OCI-LY7 (cell line): Measurements from ENCODE around the gene EI24. TPM values are rescaled to one million over a fixed set of nuclear protein-coding genes. Genes with fewer than 3 reads are reported as not detected.
A peak's percentile ranks its signal among the peaks of the same experiment; 100 is the strongest.

Source experiments
- BruUV-seq: library from RNA; stranded (reverse); fragments of 400-500 nt; replicated peaks from 2 replicates; lab custom pipeline; 2021; lab: Mats Ljungman, UMichigan
- CTCF ChIA-PET: fragments of 300-600 bp; sonication (Branson Sonifier 250); formaldehyde crosslinking; loops from one replicate; lab custom pipeline; 2022; ENCODE audit warnings: antibody characterized with exemption; ENCODE audit not compliant: unreplicated experiment; lab: Charles Lee
- POLR2A ChIA-PET: fragments of 300-600 bp; sonication (Branson Sonifier 250); formaldehyde crosslinking; loops from one replicate; lab custom pipeline; 2022; ENCODE audit warnings: antibody characterized with exemption; lab: Charles Lee
- DNase-seq: peaks from one replicate; pipeline ENCODE4 v3.0.0-alpha.2; 2015; ENCODE audit warnings: low spot score
- H2AFZ ChIP-seq: fragments of 200-600 bp; sonication (generic), shearing (Covaris generic); 2 replicates; pipeline ENCODE4 v1.6.1; 2014; ENCODE audit warnings: mild to moderate bottlenecking, antibody characterized with exemption, low read length, moderate library complexity
- H3K27ac ChIP-seq: fragments of 200-600 bp; sonication (generic); 2 replicates; pipeline ENCODE4 v1.5.1; 2014; ENCODE audit warnings: mixed run types, low read depth, mild to moderate bottlenecking, moderate library complexity, low read length, inconsistent platforms; ENCODE audit not compliant: poor library complexity, severe bottlenecking
- H3K36me3 ChIP-seq: fragments of 200-600 bp; sonication (generic); 2 replicates; pipeline ENCODE4 v1.6.1; 2014; ENCODE audit warnings: mild to moderate bottlenecking, antibody characterized with exemption, low read length, moderate library complexity, mixed read lengths; ENCODE audit not compliant: insufficient read depth
- H3K4me1 ChIP-seq: fragments of 200-600 bp; sonication (generic); 2 replicates; pipeline ENCODE4 v1.5.1; 2014; ENCODE audit warnings: mild to moderate bottlenecking, low read length; ENCODE audit not compliant: insufficient read depth, poor library complexity, severe bottlenecking
- H3K4me2 ChIP-seq: fragments of 200-600 bp; sonication (generic); 2 replicates; pipeline ENCODE4 v1.6.1; 2014; ENCODE audit warnings: mild to moderate bottlenecking, low read length
- H3K4me3 ChIP-seq: fragments of 200-600 bp; sonication (generic); 2 replicates; pipeline ENCODE4 v1.5.1; 2014; ENCODE audit warnings: mild to moderate bottlenecking, low read depth, low read length; ENCODE audit not compliant: poor library complexity, severe bottlenecking
- H3K79me2 ChIP-seq: fragments of 200-600 bp; sonication (generic); 2 replicates; pipeline ENCODE4 v1.6.1; 2016; ENCODE audit warnings: low read depth, mild to moderate bottlenecking, low read length, moderate library complexity, mixed read lengths; ENCODE audit not compliant: insufficient read depth
- H3K9me2 ChIP-seq: fragments of 200-600 bp; sonication (generic); 2 replicates; pipeline ENCODE4 v1.6.1; 2016; ENCODE audit warnings: mild to moderate bottlenecking, low read length, mixed read lengths; ENCODE audit not compliant: insufficient read depth
- H3K9me3 ChIP-seq: fragments of 200-600 bp; sonication (generic); 2 replicates; pipeline ENCODE4 v1.6.1; 2014; ENCODE audit warnings: mild to moderate bottlenecking, mixed run types, low read length, mixed read lengths
- H4K20me1 ChIP-seq: fragments of 200-600 bp; sonication (generic); 2 replicates; pipeline ENCODE4 v1.6.1; 2014; ENCODE audit warnings: mild to moderate bottlenecking, antibody characterized with exemption, low read length, moderate library complexity, mixed read lengths; ENCODE audit not compliant: insufficient read depth
- EZH2phosphoT487 ChIP-seq: fragments of 200-600 bp; sonication (generic); IDR thresholded peaks from 2 replicates; pipeline ENCODE4 v1.6.1; 2018; ENCODE audit warnings: low read depth, borderline replicate concordance, mild to moderate bottlenecking, mixed run types, antibody characterized with exemption, low read length, moderate library complexity, mixed read lengths
- intact Hi-C: fragments of 100-400 bp; cut with micrococcal nuclease; formaldehyde crosslinking; loops from one replicate; pipeline ENCODE4 v1.10.0; 2022; ENCODE audit not compliant: unreplicated experiment
- total RNA-seq, 2 experiments: library from RNA; depleted of rRNA in 1 of 2; stranded (reverse); fragments of >200 nt in 1 of 2; shearing (Covaris generic) in 1 of 2; gene quantifications; 2 replicates each; pipeline ENCODE4 v1.2.3, GENCODE V29; 2014 to 2022
- TF ChIP-seq, protein P1 (sequence below): fragments of 200-600 bp; sonication (generic); conservative IDR thresholded peaks from 2 replicates; pipeline ENCODE4 v1.5.1; 2014; ENCODE audit warnings: mild to moderate bottlenecking, antibody characterized with exemption, low read length, moderate library complexity, mixed read lengths

The EI24 gene
- total RNA-seq, 2 experiments from 2014 or later, result 66.8 to 77.2 TPM

DNA sequence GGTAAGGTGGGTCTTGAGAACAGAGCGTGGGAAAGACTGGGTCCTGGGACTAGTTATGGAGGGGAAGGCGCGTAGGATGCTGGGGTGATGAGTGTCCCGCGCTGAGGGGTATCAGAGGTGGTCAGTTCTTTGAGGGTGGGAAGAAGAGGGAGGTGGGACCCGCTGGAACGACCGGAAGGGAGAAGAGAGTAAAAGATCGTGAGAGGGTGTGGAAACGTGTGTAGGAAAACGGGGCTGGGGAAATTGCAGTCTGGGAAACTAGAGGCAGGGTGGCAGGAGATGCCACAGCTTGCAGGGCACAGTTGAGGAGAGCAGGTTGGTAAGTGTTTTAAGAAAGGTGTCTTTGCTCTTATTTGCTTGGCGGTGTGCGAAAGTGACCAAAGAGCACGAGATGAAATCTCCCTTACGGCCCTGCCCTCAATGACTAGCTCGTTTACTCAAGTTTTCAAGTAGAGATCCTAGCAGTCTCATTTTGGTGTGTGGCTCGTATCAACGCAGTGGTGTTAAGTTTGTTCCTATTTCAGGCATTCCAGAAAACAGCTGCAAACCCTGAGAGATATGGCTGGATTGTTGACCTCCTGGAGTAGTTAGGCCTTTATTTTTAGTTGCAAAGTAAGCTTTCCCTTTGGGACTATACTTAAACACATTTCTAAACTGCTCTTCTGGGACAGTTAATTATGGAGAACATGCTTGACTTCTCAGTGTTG lies 24.0 kb downstream of the EI24 start:
- H3K79me2 ChIP-seq, result peaks cover 56% of the 10 kb centered on the region
- H3K4me3 ChIP-seq, result peak overlapping the region; percentile 90
- BruUV-seq, result TSS peak; percentile 59
- peak overlapping the region; percentile 98 for H3K4me2 ChIP-seq
- H3K36me3 ChIP-seq, result peaks cover 30% of the 10 kb centered on the region
- H4K20me1 ChIP-seq, result peaks cover 22% of the 10 kb centered on the region
- peak overlapping the region; percentile 49; the same call in 1 of the 2 replicates for H2AFZ ChIP-seq
- H3K9me3 ChIP-seq, result no peaks in the 10 kb centered on the region
- intact Hi-C loops, result loop anchor here (2.0 kb wide), 1 partner anchor 32 kb away; the partner anchor contains the start of gene CHEK1
- ChIA-PET POLR2A (interaction anchor here (0.6 to 5.5 kb wide), 11 partner anchors 10 to 487 kb away, joined by 3 to 34 read pairs (median 7); partner anchors contain the start of genes ACRV1, CHEK1, EI24 and HYLS1), CTCF (interaction anchor here (0.6 to 1.4 kb wide), 4 partner anchors 24 to 636 kb away, joined by 3 to 4 read pairs (median 4); partner anchors contain the start of genes EI24 and HYLS1)
- H3K27ac ChIP-seq, result peak overlapping the region; percentile 78
- peaks cover 25% of the 10 kb centered on the region for H3K4me1 ChIP-seq
- no peaks in the 10 kb centered on the region for H3K9me2 ChIP-seq
- no peak for DNase-seq
- no peak for TF ChIP-seq EZH2phosphoT487
- TF ChIP-seq, protein P1, sequence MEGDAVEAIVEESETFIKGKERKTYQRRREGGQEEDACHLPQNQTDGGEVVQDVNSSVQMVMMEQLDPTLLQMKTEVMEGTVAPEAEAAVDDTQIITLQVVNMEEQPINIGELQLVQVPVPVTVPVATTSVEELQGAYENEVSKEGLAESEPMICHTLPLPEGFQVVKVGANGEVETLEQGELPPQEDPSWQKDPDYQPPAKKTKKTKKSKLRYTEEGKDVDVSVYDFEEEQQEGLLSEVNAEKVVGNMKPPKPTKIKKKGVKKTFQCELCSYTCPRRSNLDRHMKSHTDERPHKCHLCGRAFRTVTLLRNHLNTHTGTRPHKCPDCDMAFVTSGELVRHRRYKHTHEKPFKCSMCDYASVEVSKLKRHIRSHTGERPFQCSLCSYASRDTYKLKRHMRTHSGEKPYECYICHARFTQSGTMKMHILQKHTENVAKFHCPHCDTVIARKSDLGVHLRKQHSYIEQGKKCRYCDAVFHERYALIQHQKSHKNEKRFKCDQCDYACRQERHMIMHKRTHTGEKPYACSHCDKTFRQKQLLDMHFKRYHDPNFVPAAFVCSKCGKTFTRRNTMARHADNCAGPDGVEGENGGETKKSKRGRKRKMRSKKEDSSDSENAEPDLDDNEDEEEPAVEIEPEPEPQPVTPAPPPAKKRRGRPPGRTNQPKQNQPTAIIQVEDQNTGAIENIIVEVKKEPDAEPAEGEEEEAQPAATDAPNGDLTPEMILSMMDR, result no peak

GRCh38 chr11:125594958-125595357 lies 25.7 kb downstream of the EI24 start:
- Histone ChIP-seq H4K20me1 (peaks cover 22% of the 10 kb centered on the region), H3K27ac (peak overlapping the region; percentile 78), H3K9me2 (no peaks in the 10 kb centered on the region), H3K79me2 (peaks cover 56% of the 10 kb centered on the region), H3K4me1 (peaks cover 25% of the 10 kb centered on the region), H2AFZ (no peak overlapping the region), H3K4me2 (peak overlapping the region; percentile 98), H3K9me3 (no peaks in the 10 kb centered on the region), H3K36me3 (peaks cover 42% of the 10 kb centered on the region), H3K4me3 (peak overlapping the region; percentile 90)
- DNase-seq, result peak; percentile 13
- CTCF ChIA-PET, result no interaction called here
- no peak for TF ChIP-seq EZH2phosphoT487
- TF ChIP-seq, protein P1, result no peak
- POLR2A ChIA-PET, result interaction anchor here (5.5 kb wide), 1 partner anchor 26 kb away, joined by 34 read pairs; no protein-coding TSS in a partner anchor
- BruUV-seq, result no TSS peak
- intact Hi-C loops, result no loop called here
